ENCODE measurements around the gene TBX15.

DNA sequence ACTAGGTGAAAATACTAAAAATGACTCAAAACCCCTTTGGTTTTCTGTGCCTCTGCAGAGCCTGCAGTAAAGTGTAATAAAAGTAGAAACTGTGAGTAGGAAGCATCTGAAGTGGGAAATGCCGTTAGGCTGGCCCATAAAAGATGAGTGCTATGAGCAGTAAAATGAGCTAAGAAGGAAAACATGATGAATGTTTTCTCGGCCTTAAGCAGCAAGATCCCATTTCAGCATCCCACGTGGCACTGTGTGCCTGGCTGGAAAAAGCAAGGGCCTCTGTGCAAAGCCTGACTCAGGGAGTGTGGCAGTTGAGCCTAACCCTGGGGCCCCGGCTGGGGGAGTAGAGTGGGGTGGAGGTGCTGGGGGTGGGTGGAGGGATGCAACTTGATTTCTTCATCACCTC, 109.5 kb downstream of the TBX15 start:
- TF ChIP-seq, protein P1, sequence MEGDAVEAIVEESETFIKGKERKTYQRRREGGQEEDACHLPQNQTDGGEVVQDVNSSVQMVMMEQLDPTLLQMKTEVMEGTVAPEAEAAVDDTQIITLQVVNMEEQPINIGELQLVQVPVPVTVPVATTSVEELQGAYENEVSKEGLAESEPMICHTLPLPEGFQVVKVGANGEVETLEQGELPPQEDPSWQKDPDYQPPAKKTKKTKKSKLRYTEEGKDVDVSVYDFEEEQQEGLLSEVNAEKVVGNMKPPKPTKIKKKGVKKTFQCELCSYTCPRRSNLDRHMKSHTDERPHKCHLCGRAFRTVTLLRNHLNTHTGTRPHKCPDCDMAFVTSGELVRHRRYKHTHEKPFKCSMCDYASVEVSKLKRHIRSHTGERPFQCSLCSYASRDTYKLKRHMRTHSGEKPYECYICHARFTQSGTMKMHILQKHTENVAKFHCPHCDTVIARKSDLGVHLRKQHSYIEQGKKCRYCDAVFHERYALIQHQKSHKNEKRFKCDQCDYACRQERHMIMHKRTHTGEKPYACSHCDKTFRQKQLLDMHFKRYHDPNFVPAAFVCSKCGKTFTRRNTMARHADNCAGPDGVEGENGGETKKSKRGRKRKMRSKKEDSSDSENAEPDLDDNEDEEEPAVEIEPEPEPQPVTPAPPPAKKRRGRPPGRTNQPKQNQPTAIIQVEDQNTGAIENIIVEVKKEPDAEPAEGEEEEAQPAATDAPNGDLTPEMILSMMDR (conservative IDR thresholded peaks at IDR 0.05; ENCODE audit: low read depth, low read length), result no peak
- no peak for TF ChIP-seq EZH2 (IDR thresholded peaks at IDR 0.05; ENCODE audit: borderline replicate concordance, low read depth, low read length, poor library complexity, severe bottlenecking)

Data from A673 (cell line).